ENCODE measurements around the gene KRTAP5-1.

The KRTAP5-1 gene

DNA sequence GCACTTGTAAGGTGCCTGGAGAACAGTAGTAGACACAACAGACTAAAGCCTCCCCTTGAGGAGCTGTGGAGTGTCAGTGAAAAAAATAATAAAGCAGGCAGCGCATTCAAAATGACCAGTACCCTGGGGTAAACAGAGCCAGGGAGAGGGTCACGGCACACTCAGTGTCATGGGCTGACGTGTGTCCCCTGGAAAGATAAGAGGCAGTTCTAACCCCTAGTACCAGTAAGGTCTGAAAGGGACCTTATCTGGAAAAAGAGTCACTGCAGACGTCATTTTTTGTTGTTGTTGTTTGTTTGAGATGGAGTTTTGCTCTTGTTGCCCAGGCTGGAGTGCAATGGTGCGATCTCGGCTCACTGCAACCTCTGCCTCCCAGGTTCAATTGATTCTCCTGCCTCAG lies 45.0 kb downstream of the KRTAP5-1 start:
- no peak for DNase-seq

- DNase-seq, result no peak
Measured at GRCh38 chr11:1538153-1538552, 46.9 kb downstream of the KRTAP5-1 start.

- DNase-seq, result no peak
Measured at GRCh38 chr11:1536065-1536843, 48.8 kb downstream of the KRTAP5-1 start.

DNA sequence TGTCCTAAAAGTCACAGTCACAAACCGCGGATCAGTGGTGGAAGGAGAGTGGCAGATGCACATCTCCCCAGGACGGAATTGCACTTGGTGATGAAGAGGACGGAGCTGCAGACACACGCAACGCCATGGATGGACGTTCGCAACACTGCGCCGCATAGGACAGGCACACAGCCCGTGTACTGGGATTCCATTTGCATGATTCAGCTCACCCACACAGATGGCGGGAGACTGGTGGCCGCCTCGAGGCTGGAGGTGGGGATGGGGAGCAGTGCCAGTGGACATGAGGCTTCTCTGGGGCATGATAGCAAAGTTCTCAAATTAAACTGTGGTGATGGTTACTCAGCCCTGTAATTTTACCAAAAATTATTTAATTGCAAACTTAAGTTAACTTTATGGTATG lies 50.4 kb downstream of the KRTAP5-1 start:
- no peak for DNase-seq

Measured in DMS79 treated with DMSO at 0.1 percent for 48 hours (cell line).